Ishikawa (cell line): ENCODE results near the gene SLIT3.

Experiments
- CEBPB ChIP-seq: IDR thresholded peaks from 2 replicates; pipeline ENCODE4 v1.6.1; 2012
- EP300 ChIP-seq: IDR thresholded peaks from 2 replicates; pipeline ENCODE4 v1.6.1; 2012; ENCODE audit warnings: borderline replicate concordance
- FOXM1 ChIP-seq: IDR thresholded peaks from 2 replicates; pipeline ENCODE4 v1.6.1; 2012; ENCODE audit warnings: low read depth, borderline replicate concordance
- TAF1 ChIP-seq: IDR thresholded peaks from 2 replicates; pipeline ENCODE4 v1.6.1; 2012; ENCODE audit warnings: low read depth, mild to moderate bottlenecking
- ZBTB7A ChIP-seq: IDR thresholded peaks from 2 replicates; pipeline ENCODE4 v1.6.1; 2012; ENCODE audit warnings: low read depth
- TF ChIP-seq, protein P1 (sequence below): IDR thresholded peaks from 2 replicates; pipeline ENCODE4 v1.6.1; 2012; ENCODE audit warnings: low read depth, mild to moderate bottlenecking

DNA sequence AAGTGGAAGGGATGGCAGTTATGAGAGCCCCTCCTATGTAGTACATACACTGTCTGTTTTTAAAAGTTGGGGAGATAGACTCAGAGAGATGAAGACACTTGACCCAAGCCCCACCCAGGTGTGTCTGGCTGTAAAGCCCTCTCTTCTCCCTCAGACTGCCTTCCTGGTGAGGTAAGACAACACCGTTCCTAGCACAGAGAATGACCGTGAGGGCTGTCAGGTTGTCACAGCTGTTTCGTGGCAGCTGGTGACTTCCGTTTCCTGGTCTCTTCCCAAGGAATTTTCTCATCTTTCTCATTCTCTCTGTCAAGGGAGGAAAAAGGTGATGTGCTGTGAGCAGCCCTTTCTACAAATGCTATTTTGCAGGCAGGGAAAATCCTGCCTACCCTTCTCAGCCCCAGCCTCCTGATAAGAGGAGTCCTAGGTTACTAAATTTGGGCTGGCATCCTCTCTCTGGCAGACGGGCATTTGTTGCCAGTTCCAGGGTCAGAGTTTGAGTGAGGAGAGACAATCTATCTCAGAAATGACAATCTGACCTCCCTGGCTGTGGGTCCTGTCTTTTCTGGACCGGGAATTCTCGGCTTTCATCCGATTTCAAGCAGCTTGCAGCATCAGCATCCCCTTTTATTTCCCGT, 458.3 kb downstream of the SLIT3 start:
- TF ChIP-seq FOXM1 = no peak
- TF ChIP-seq EP300 = no peak
- TF ChIP-seq CEBPB = no peak
- TF ChIP-seq ZBTB7A = no peak
- TF ChIP-seq, protein P1, sequence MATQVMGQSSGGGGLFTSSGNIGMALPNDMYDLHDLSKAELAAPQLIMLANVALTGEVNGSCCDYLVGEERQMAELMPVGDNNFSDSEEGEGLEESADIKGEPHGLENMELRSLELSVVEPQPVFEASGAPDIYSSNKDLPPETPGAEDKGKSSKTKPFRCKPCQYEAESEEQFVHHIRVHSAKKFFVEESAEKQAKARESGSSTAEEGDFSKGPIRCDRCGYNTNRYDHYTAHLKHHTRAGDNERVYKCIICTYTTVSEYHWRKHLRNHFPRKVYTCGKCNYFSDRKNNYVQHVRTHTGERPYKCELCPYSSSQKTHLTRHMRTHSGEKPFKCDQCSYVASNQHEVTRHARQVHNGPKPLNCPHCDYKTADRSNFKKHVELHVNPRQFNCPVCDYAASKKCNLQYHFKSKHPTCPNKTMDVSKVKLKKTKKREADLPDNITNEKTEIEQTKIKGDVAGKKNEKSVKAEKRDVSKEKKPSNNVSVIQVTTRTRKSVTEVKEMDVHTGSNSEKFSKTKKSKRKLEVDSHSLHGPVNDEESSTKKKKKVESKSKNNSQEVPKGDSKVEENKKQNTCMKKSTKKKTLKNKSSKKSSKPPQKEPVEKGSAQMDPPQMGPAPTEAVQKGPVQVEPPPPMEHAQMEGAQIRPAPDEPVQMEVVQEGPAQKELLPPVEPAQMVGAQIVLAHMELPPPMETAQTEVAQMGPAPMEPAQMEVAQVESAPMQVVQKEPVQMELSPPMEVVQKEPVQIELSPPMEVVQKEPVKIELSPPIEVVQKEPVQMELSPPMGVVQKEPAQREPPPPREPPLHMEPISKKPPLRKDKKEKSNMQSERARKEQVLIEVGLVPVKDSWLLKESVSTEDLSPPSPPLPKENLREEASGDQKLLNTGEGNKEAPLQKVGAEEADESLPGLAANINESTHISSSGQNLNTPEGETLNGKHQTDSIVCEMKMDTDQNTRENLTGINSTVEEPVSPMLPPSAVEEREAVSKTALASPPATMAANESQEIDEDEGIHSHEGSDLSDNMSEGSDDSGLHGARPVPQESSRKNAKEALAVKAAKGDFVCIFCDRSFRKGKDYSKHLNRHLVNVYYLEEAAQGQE = no peak
- TF ChIP-seq TAF1 = no peak
